Left ventricle myocardium inferior (tissue), 1 donor: ENCODE measurements around the gene DLG5. TPM values are rescaled to one million over a fixed set of nuclear protein-coding genes. Genes with fewer than 3 reads are reported as not detected.

Source experiments
- DNase-seq: peaks from one replicate; pipeline ENCODE4 v3.0.0-alpha.2; 2020
- H3K27ac ChIP-seq: fragments of 200-600 bp; replicated peaks from 2 replicates; pipeline ENCODE4 v1.8.0; 2021
- H3K27me3 ChIP-seq: fragments of 200-600 bp; 2 replicates; pipeline ENCODE4 v1.8.0; 2021; ENCODE audit warnings: low read depth
- H3K36me3 ChIP-seq: fragments of 200-600 bp; 2 replicates; pipeline ENCODE4 v1.8.0; 2021
- H3K4me1 ChIP-seq: fragments of 200-600 bp; 2 replicates; pipeline ENCODE4 v1.8.0; 2021
- H3K4me3 ChIP-seq: fragments of 200-600 bp; 2 replicates; pipeline ENCODE4 v1.8.0; 2021; ENCODE audit warnings: mild to moderate bottlenecking, moderate library complexity
- H3K9me3 ChIP-seq: fragments of 200-600 bp; replicated peaks from 2 replicates; pipeline ENCODE4 v1.8.0; 2021
- CTCF ChIP-seq: fragments of 200-600 bp; IDR thresholded peaks from 2 replicates; pipeline ENCODE4 v1.8.0; 2021; ENCODE audit warnings: antibody characterized with exemption, mild to moderate bottlenecking, borderline replicate concordance
- intact Hi-C: fragments of 100-400 bp; cut with micrococcal nuclease; formaldehyde crosslinking; loops from one replicate; pipeline ENCODE4 v1.11.0; 2022
- total RNA-seq: library from RNA; stranded (reverse); fragmentation: NEBNext Ultra II Directional; extraction: Animal tissue kit (Norgen Biotek cat#: 25700); gene quantifications from one replicate; pipeline ENCODE4 v1.2.1, GENCODE V29; 2021
- donor health status: DM: no; HTN: yes; CAD: no; lungs with severe emphysema.

The DLG5 gene
- total RNA-seq, 1 donor from 2014 or later, result 8.9 TPM

- peaks cover 48% of the 10 kb centered on the region for H3K4me1 ChIP-seq
- TF ChIP-seq CTCF, result no peak
- no peaks in the 10 kb centered on the region for H3K36me3 ChIP-seq
- no peaks in the 10 kb centered on the region for H3K9me3 ChIP-seq
- intact Hi-C loops, result no loop called here
- H3K27ac ChIP-seq, result no peak overlapping the region
- no peak overlapping the region for H3K4me3 ChIP-seq
- no peak for DNase-seq
- no peaks in the 10 kb centered on the region for H3K27me3 ChIP-seq
Observed at GRCh38 chr10:77881222-77881621, 45.3 kb downstream of the DLG5 start.

- no peak overlapping the region for H3K27ac ChIP-seq
- H3K9me3 ChIP-seq, result no peaks in the 10 kb centered on the region
- H3K36me3 ChIP-seq, result no peaks in the 10 kb centered on the region
- H3K27me3 ChIP-seq, result no peaks in the 10 kb centered on the region
- intact Hi-C loops, result no loop called here
- no peak for TF ChIP-seq CTCF
- H3K4me1 ChIP-seq, result peaks cover 46% of the 10 kb centered on the region
- no peak for DNase-seq
- no peak overlapping the region for H3K4me3 ChIP-seq
Observed at GRCh38 chr10:77879710-77880109, 46.8 kb downstream of the DLG5 start.

- no peak for DNase-seq
- Histone ChIP-seq H3K27me3 (no peaks in the 10 kb centered on the region), H3K9me3 (no peaks in the 10 kb centered on the region), H3K4me1 (peaks cover 50% of the 10 kb centered on the region), H3K4me3 (no peak overlapping the region), H3K27ac (no peak overlapping the region), H3K36me3 (no peaks in the 10 kb centered on the region)
- intact Hi-C loops, result no loop called here
- TF ChIP-seq CTCF, result no peak
Observed at GRCh38 chr10:77879065-77879464, 47.5 kb downstream of the DLG5 start.

GRCh38 chr10:77877441-77878344, 48.9 kb downstream of the DLG5 start:
- no peak overlapping the region for H3K27ac ChIP-seq
- no peaks in the 10 kb centered on the region for H3K36me3 ChIP-seq
- H3K9me3 ChIP-seq, result no peaks in the 10 kb centered on the region
- DNase-seq, result peak; percentile 28
- no peaks in the 10 kb centered on the region for H3K27me3 ChIP-seq
- TF ChIP-seq CTCF, result no peak
- H3K4me1 ChIP-seq, result peaks cover 62% of the 10 kb centered on the region
- H3K4me3 ChIP-seq, result no peak overlapping the region
- intact Hi-C loops, result no loop called here

- no peak for DNase-seq
- no peaks in the 10 kb centered on the region for H3K9me3 ChIP-seq
- H3K27me3 ChIP-seq, result no peaks in the 10 kb centered on the region
- TF ChIP-seq CTCF, result no peak
- H3K27ac ChIP-seq, result no peak overlapping the region
- H3K36me3 ChIP-seq, result no peaks in the 10 kb centered on the region
- intact Hi-C loops, result no loop called here
- no peak overlapping the region for H3K4me3 ChIP-seq
- peaks cover 55% of the 10 kb centered on the region for H3K4me1 ChIP-seq
Observed at GRCh38 chr10:77875730-77876129, 50.8 kb downstream of the DLG5 start.
